Caco-2 (cell line): Measurements from ENCODE around the gene NAA30. TPM values are rescaled to one million over a fixed set of nuclear protein-coding genes. Genes with fewer than 3 reads are reported as not detected.

Experiments used
- BruUV-seq: library from RNA; stranded (reverse); fragments of 400-500 nt; replicated peaks from 2 replicates; lab custom pipeline; 2021; lab: Mats Ljungman, UMichigan
- CTCF ChIA-PET: fragments of 300-600 bp; sonication (Branson Sonifier 250); formaldehyde crosslinking; loops from one replicate; lab custom pipeline; 2022; ENCODE audit warnings: antibody characterized with exemption; lab: Charles Lee
- POLR2A ChIA-PET: fragments of 300-600 bp; sonication (Branson Sonifier 250); formaldehyde crosslinking; loops from one replicate; lab custom pipeline; 2022; ENCODE audit warnings: antibody characterized with exemption; lab: Charles Lee
- DNase-seq, 2 experiments: peaks; one replicate each; pipeline versions ENCODE4 v3.0.0 to v3.0.0-alpha.2; 2020 to 2022
- H3K27me3 ChIP-seq: replicated peaks from 2 replicates; pipeline ENCODE4 v1.6.0; 2011; ENCODE audit warnings: low read length; ENCODE audit not compliant: control insufficient read depth, insufficient read depth
- H3K36me3 ChIP-seq: 2 replicates; pipeline ENCODE4 v1.5.1; 2011; ENCODE audit warnings: low read length; ENCODE audit not compliant: control insufficient read depth, insufficient read depth
- H3K4me1 ChIP-seq: fragments of 250-450 bp; sonication (Bioruptor Pico); 2 replicates; pipeline ENCODE4 v1.5.1; 2020; ENCODE audit warnings: mild to moderate bottlenecking
- H3K4me3 ChIP-seq: 2 replicates; pipeline ENCODE4 v1.5.1; 2011; ENCODE audit warnings: low read depth, mild to moderate bottlenecking, control low read depth, low read length
- H3K9me3 ChIP-seq: fragments of 250-450 bp; sonication (Bioruptor Pico); 2 replicates; pipeline ENCODE4 v1.5.1; 2020; ENCODE audit warnings: mild to moderate bottlenecking, moderate library complexity
- H3K27ac Mint-ChIP-seq: one replicate; pipeline ENCODE4 v1.8.0; 2022; ENCODE audit warnings: mixed read lengths; ENCODE audit not compliant: unreplicated experiment
- H3K27me3 Mint-ChIP-seq: one replicate; pipeline ENCODE4 v1.8.0; 2022; ENCODE audit warnings: mixed read lengths; ENCODE audit not compliant: insufficient read depth, unreplicated experiment
- H3K36me3 Mint-ChIP-seq: one replicate; pipeline ENCODE4 v1.8.0; 2022; ENCODE audit warnings: mild to moderate bottlenecking, mixed read lengths; ENCODE audit not compliant: insufficient read depth, unreplicated experiment
- H3K4me1 Mint-ChIP-seq: one replicate; pipeline ENCODE4 v1.8.0; 2022; ENCODE audit warnings: low read depth, mixed read lengths; ENCODE audit not compliant: unreplicated experiment
- H3K4me3 Mint-ChIP-seq: one replicate; pipeline ENCODE4 v1.8.0; 2022; ENCODE audit warnings: mild to moderate bottlenecking, moderate library complexity, mixed read lengths; ENCODE audit not compliant: unreplicated experiment
- H3K9me3 Mint-ChIP-seq: one replicate; pipeline ENCODE4 v1.8.0; 2022; ENCODE audit warnings: mixed read lengths; ENCODE audit not compliant: unreplicated experiment
- CTCF ChIP-seq, 2 experiments: fragments of 200-600 bp in 1 of 2; IDR thresholded peaks; 1 replicate in 1 of 2; 2 replicates in 1 of 2; pipeline versions ENCODE4 v1.5.1 to v1.8.0; 2011 to 2022; ENCODE audit warnings: antibody characterized with exemption in 1 of 2, control low read depth in 1 of 2, inconsistent platforms in 1 of 2, low read depth in 1 of 2, low read length in 1 of 2, mild to moderate bottlenecking in 1 of 2, moderate library complexity in 1 of 2; ENCODE audit not compliant: insufficient read depth in 1 of 2, severe bottlenecking in 1 of 2, unreplicated experiment in 1 of 2
- intact Hi-C: fragments of 100-400 bp; cut with micrococcal nuclease; formaldehyde crosslinking; loops from one replicate; pipeline ENCODE4 v1.10.0; 2022; ENCODE audit not compliant: unreplicated experiment
- total RNA-seq: library from RNA; stranded (reverse); gene quantifications from 2 replicates; pipeline ENCODE4 v1.2.3, GENCODE V29; 2022

Gene NAA30
- total RNA-seq, 1 experiment from 2014 or later = 23.7 TPM

- H3K27me3 ChIP-seq = no peaks in the 10 kb centered on the region
- no peak overlapping the region for H3K4me3 Mint-ChIP-seq
- H3K4me3 ChIP-seq = no peak overlapping the region
- H3K9me3 ChIP-seq = no peaks in the 10 kb centered on the region
- H3K27me3 Mint-ChIP-seq = no peaks in the 10 kb centered on the region
- H3K4me1 ChIP-seq = no peaks in the 10 kb centered on the region
- DNase-seq = no peak
- H3K36me3 Mint-ChIP-seq = peaks cover 8% of the 10 kb centered on the region
- POLR2A ChIA-PET = no interaction called here
- no peaks in the 10 kb centered on the region for H3K9me3 Mint-ChIP-seq
- no TSS peak for BruUV-seq
- H3K27ac Mint-ChIP-seq = no peak overlapping the region
- CTCF ChIA-PET = no interaction called here
- no peaks in the 10 kb centered on the region for H3K4me1 Mint-ChIP-seq
- intact Hi-C loops = no loop called here
- TF ChIP-seq CTCF (IDR thresholded peaks at IDR 0.05; ENCODE audit: insufficient read depth in 1 of 2, low read depth in 1 of 2, low read length in 1 of 2, severe bottlenecking in 1 of 2, unreplicated experiment in 1 of 2) = no peak
- H3K36me3 ChIP-seq = no peaks in the 10 kb centered on the region
These were observed 22.0 kb downstream of the NAA30 start for GRCh38 chr14:57412341-57412740.

GRCh38 chr14:57413849-57414248, 23.5 kb downstream of the NAA30 start:
- no peak overlapping the region for H3K4me3 Mint-ChIP-seq
- no peaks in the 10 kb centered on the region for H3K4me1 ChIP-seq
- no peaks in the 10 kb centered on the region for H3K36me3 ChIP-seq
- H3K4me1 Mint-ChIP-seq = no peaks in the 10 kb centered on the region
- ChIA-PET CTCF (no interaction called here), POLR2A (no interaction called here)
- H3K27ac Mint-ChIP-seq = no peak overlapping the region
- intact Hi-C loops = no loop called here
- peaks cover 8% of the 10 kb centered on the region for H3K36me3 Mint-ChIP-seq
- H3K9me3 ChIP-seq = no peaks in the 10 kb centered on the region
- H3K27me3 Mint-ChIP-seq = no peaks in the 10 kb centered on the region
- H3K27me3 ChIP-seq = no peaks in the 10 kb centered on the region
- no peak for TF ChIP-seq CTCF (IDR thresholded peaks at IDR 0.05; ENCODE audit: insufficient read depth in 1 of 2, low read depth in 1 of 2, low read length in 1 of 2, severe bottlenecking in 1 of 2, unreplicated experiment in 1 of 2)
- no peak for DNase-seq
- no peak overlapping the region for H3K4me3 ChIP-seq
- H3K9me3 Mint-ChIP-seq = no peaks in the 10 kb centered on the region
- no TSS peak for BruUV-seq

GRCh38 chr14:57417228-57417627, 26.8 kb downstream of the NAA30 start:
- H3K27me3 ChIP-seq = no peaks in the 10 kb centered on the region
- Mint-ChIP-seq H3K36me3 (no peaks in the 10 kb centered on the region), H3K4me1 (no peaks in the 10 kb centered on the region), H3K4me3 (no peak overlapping the region), H3K9me3 (no peaks in the 10 kb centered on the region), H3K27ac (no peak overlapping the region), H3K27me3 (no peaks in the 10 kb centered on the region)
- H3K4me1 ChIP-seq = no peaks in the 10 kb centered on the region
- no TSS peak for BruUV-seq
- no peak for TF ChIP-seq CTCF (IDR thresholded peaks at IDR 0.05; ENCODE audit: insufficient read depth in 1 of 2, low read depth in 1 of 2, low read length in 1 of 2, severe bottlenecking in 1 of 2, unreplicated experiment in 1 of 2)
- intact Hi-C loops = no loop called here
- DNase-seq = no peak
- H3K9me3 ChIP-seq = no peaks in the 10 kb centered on the region
- H3K4me3 ChIP-seq = no peak overlapping the region
- ChIA-PET POLR2A (no interaction called here), CTCF (no interaction called here)
- no peaks in the 10 kb centered on the region for H3K36me3 ChIP-seq
